Liver (tissue), 9 donors: ENCODE results near the gene TGIF1. TPM values are rescaled to one million over a fixed set of nuclear protein-coding genes. Genes with fewer than 3 reads are reported as not detected.

ENCODE experiments used
- DNase-seq: peaks from one replicate; pipeline ENCODE4 v3.0.0-alpha.2; 2017; ENCODE audit warnings: low spot score
- H3K27ac ChIP-seq, 2 donors: one replicate each; pipeline ENCODE4 v1.7.0; 2013; ENCODE audit warnings: inconsistent platforms in 2 of 2, low read length in 2 of 2, control low read depth in 1 of 2, low read depth in 1 of 2, mild to moderate bottlenecking in 1 of 2
- H3K27me3 ChIP-seq, 4 donors: one replicate each; pipeline versions ENCODE4 v1.6.1 to v1.7.0; 2013; ENCODE audit warnings: low read length in 3 of 4, inconsistent platforms in 1 of 4, mild to moderate bottlenecking in 1 of 4, moderate library complexity in 1 of 4; ENCODE audit not compliant: control insufficient read depth in 4 of 4, insufficient read depth in 4 of 4
- H3K36me3 ChIP-seq, 4 donors: one replicate each; pipeline versions ENCODE4 v1.6.1 to v1.7.0; 2013; ENCODE audit warnings: low read length in 3 of 4, mild to moderate bottlenecking in 3 of 4, low read depth in 1 of 4, moderate library complexity in 1 of 4; ENCODE audit not compliant: control insufficient read depth in 4 of 4, insufficient read depth in 3 of 4
- H3K4me1 ChIP-seq, 4 donors: one replicate each; pipeline versions ENCODE4 v1.6.1 to v1.7.0; 2013; ENCODE audit warnings: low read length in 3 of 4, mild to moderate bottlenecking in 3 of 4, moderate library complexity in 1 of 4; ENCODE audit not compliant: control insufficient read depth in 4 of 4, insufficient read depth in 4 of 4
- H3K4me3 ChIP-seq, 3 donors: one replicate each; pipeline versions ENCODE4 v1.6.1 to v1.7.0; 2013; ENCODE audit warnings: low read length in 3 of 3, control low read depth in 1 of 3, low read depth in 1 of 3, mild to moderate bottlenecking in 1 of 3
- H3K9ac ChIP-seq, 2 donors: one replicate each; pipeline ENCODE4 v1.7.0; 2013; ENCODE audit warnings: low read length in 2 of 2, mild to moderate bottlenecking in 2 of 2, moderate library complexity in 2 of 2, control low read depth in 1 of 2, low read depth in 1 of 2
- H3K9me3 ChIP-seq, 4 donors: one replicate each; pipeline versions ENCODE4 v1.6.1 to v1.7.0; 2013; ENCODE audit warnings: low read length in 3 of 4; ENCODE audit not compliant: control insufficient read depth in 4 of 4
- EGR1 ChIP-seq, 2 donors: IDR thresholded peaks; 2 replicates each; pipeline ENCODE4 v1.6.1; 2016 to 2018; ENCODE audit warnings: antibody characterized with exemption in 2 of 2, low read depth in 2 of 2
- FOXA1 ChIP-seq: IDR thresholded peaks from 2 replicates; pipeline ENCODE4 v1.6.1; 2016; ENCODE audit warnings: antibody characterized with exemption
- FOXA2 ChIP-seq: IDR thresholded peaks from 2 replicates; pipeline ENCODE4 v1.6.1; 2016; ENCODE audit warnings: antibody characterized with exemption
- GABPA ChIP-seq, 2 donors: IDR thresholded peaks in 1 of 2; conservative IDR thresholded peaks in 1 of 2; 2 replicates each; pipeline ENCODE4 v1.6.1; 2016; ENCODE audit warnings: antibody characterized with exemption in 2 of 2, mild to moderate bottlenecking in 1 of 2, moderate library complexity in 1 of 2
- HNF4A ChIP-seq, 2 donors: conservative IDR thresholded peaks; 2 replicates each; pipeline ENCODE4 v1.6.1; 2016; ENCODE audit warnings: antibody characterized with exemption in 2 of 2, mild to moderate bottlenecking in 2 of 2
- HNF4G ChIP-seq: IDR thresholded peaks from 2 replicates; pipeline ENCODE4 v1.6.1; 2016; ENCODE audit warnings: antibody characterized with exemption
- JUND ChIP-seq, 2 donors: IDR thresholded peaks; 2 replicates each; pipeline ENCODE4 v1.6.1; 2016; ENCODE audit warnings: antibody characterized with exemption in 2 of 2
- NR2F2 ChIP-seq: IDR thresholded peaks from 2 replicates; pipeline ENCODE4 v1.6.1; 2016; ENCODE audit warnings: antibody characterized with exemption
- RAD21 ChIP-seq, 2 donors: IDR thresholded peaks; 2 replicates each; pipeline ENCODE4 v1.6.1; 2016; ENCODE audit warnings: antibody characterized with exemption in 2 of 2, mild to moderate bottlenecking in 2 of 2
- RXRA ChIP-seq, 2 donors: IDR thresholded peaks; 2 replicates each; pipeline ENCODE4 v1.6.1; 2017 to 2018; ENCODE audit warnings: antibody characterized with exemption in 2 of 2, mild to moderate bottlenecking in 1 of 2
- SP1 ChIP-seq: IDR thresholded peaks from 2 replicates; pipeline ENCODE4 v1.6.1; 2018; ENCODE audit warnings: antibody characterized with exemption, mild to moderate bottlenecking
- TAF1 ChIP-seq: conservative IDR thresholded peaks from 2 replicates; pipeline ENCODE4 v1.6.1; 2016; ENCODE audit warnings: antibody characterized with exemption, mild to moderate bottlenecking
- YY1 ChIP-seq: IDR thresholded peaks from 2 replicates; pipeline ENCODE4 v1.6.1; 2016; ENCODE audit warnings: antibody characterized with exemption, mild to moderate bottlenecking
- WGBS: extraction: QIAGEN DNeasy Blood & Tissue Kit; methylation state at CpG from one replicate; pipeline ENCODE4 v1.1.7; 2013; 5-methylcytosine and 5-hydroxymethylcytosine counted together
- polyA plus RNA-seq, 2 donors: library from polyadenylated mRNA; stranded (reverse) in 1 of 2; unstranded in 1 of 2; fragments of 200-250 nt in 1 of 2; fragments of >200 nt in 1 of 2; fragmentation: Nextera tagmentation in 1 of 2; extraction: Ambion mirVana in 1 of 2; gene quantifications; one replicate each; pipeline versions ENCODE4 v1.2.1 to v1.2.3, GENCODE V29; 2013 to 2015
- total RNA-seq, 2 donors: library from RNA; depleted of rRNA; stranded (reverse); fragments of >200 nt; gene quantifications; one replicate each; pipeline ENCODE4 v1.2.3, GENCODE V29; 2014
- TF ChIP-seq, protein P1 (sequence below): IDR thresholded peaks from 2 replicates; pipeline ENCODE4 v1.6.1; 2016; ENCODE audit warnings: antibody characterized with exemption, mild to moderate bottlenecking
- TF ChIP-seq, protein P2 (sequence below): IDR thresholded peaks from 2 replicates; pipeline ENCODE4 v1.6.1; 2016; ENCODE audit warnings: antibody characterized with exemption
- donor health status: healthy.
- donor health status: healthy.
- donor health status: healthy.
- donor health status: healthy.
- donor health status: healthy.

The TGIF1 gene
- total and polyA plus RNA-seq, 4 donors: 13.1 to 26.4 (median 18.4) TPM

- TF ChIP-seq, protein P1, sequence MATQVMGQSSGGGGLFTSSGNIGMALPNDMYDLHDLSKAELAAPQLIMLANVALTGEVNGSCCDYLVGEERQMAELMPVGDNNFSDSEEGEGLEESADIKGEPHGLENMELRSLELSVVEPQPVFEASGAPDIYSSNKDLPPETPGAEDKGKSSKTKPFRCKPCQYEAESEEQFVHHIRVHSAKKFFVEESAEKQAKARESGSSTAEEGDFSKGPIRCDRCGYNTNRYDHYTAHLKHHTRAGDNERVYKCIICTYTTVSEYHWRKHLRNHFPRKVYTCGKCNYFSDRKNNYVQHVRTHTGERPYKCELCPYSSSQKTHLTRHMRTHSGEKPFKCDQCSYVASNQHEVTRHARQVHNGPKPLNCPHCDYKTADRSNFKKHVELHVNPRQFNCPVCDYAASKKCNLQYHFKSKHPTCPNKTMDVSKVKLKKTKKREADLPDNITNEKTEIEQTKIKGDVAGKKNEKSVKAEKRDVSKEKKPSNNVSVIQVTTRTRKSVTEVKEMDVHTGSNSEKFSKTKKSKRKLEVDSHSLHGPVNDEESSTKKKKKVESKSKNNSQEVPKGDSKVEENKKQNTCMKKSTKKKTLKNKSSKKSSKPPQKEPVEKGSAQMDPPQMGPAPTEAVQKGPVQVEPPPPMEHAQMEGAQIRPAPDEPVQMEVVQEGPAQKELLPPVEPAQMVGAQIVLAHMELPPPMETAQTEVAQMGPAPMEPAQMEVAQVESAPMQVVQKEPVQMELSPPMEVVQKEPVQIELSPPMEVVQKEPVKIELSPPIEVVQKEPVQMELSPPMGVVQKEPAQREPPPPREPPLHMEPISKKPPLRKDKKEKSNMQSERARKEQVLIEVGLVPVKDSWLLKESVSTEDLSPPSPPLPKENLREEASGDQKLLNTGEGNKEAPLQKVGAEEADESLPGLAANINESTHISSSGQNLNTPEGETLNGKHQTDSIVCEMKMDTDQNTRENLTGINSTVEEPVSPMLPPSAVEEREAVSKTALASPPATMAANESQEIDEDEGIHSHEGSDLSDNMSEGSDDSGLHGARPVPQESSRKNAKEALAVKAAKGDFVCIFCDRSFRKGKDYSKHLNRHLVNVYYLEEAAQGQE: no peak
- TF ChIP-seq, protein P2, sequence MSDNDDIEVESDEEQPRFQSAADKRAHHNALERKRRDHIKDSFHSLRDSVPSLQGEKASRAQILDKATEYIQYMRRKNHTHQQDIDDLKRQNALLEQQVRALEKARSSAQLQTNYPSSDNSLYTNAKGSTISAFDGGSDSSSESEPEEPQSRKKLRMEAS: no peak
- TF ChIP-seq EGR1 (IDR thresholded peaks at IDR 0.05; ENCODE audit: low read depth in 2 of 2) (no peak), RAD21 (IDR thresholded peaks at IDR 0.05) (no peak), SP1 (no peak), GABPA (IDR thresholded peaks at IDR 0.05 in 1 of 2, conservative IDR thresholded peaks at IDR 0.05 in 1 of 2) (no peak), JUND (IDR thresholded peaks at IDR 0.05) (no peak), FOXA1 (no peak), FOXA2 (no peak), RXRA (IDR thresholded peaks at IDR 0.05) (no peak), YY1 (no peak)
Measured at GRCh38 chr18:3405713-3406112, 44.3 kb upstream of the TGIF1 start (continued).

DNA sequence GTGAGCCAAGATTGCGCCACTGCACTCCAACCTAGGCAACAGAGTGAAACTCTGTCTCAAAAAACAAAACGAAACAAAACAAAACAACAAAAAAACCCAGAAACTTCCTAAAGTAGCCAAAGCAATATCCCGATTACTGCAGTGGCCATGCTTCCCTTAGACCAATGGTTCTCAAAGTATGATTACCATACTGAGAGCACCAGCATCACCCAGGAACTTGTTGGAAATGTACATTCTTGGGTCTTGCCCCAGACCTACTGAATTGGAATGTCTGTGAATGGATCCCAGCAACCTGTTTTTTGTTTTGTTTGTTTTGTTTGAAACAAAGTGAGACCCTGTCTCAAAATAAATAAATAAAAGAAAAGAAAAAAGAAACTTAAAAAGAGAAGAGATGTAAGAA, 41.9 kb upstream of the TGIF1 start:
- 94% methylated on average over 3 of the region's 3 CpGs for WGBS
- DNase-seq: no peak
- no peak for TF ChIP-seq JUND (IDR thresholded peaks at IDR 0.05)
- no peak for TF ChIP-seq HNF4A (conservative IDR thresholded peaks at IDR 0.05)
- TF ChIP-seq SP1: no peak
- no peak for TF ChIP-seq NR2F2
- no peak for TF ChIP-seq HNF4G
- no peak for TF ChIP-seq RXRA (IDR thresholded peaks at IDR 0.05)
- TF ChIP-seq TAF1: no peak
- no peak for TF ChIP-seq EGR1 (IDR thresholded peaks at IDR 0.05; ENCODE audit: low read depth in 2 of 2)
- TF ChIP-seq, protein P1: no peak
- no peak for TF ChIP-seq FOXA1
- TF ChIP-seq GABPA (IDR thresholded peaks at IDR 0.05 in 1 of 2, conservative IDR thresholded peaks at IDR 0.05 in 1 of 2): no peak
- TF ChIP-seq FOXA2: no peak
- TF ChIP-seq RAD21 (IDR thresholded peaks at IDR 0.05): no peak
- no peak overlapping the region for H3K4me3 ChIP-seq
- no peaks in the 10 kb centered on the region for H3K9me3 ChIP-seq
- no peaks in the 10 kb centered on the region for H3K36me3 ChIP-seq
- H3K4me1 ChIP-seq: no peaks in the 10 kb centered on the region
- no peak overlapping the region for H3K9ac ChIP-seq
- H3K27ac ChIP-seq: no peak overlapping the region
- H3K27me3 ChIP-seq: no peaks in the 10 kb centered on the region
